Lung microvascular endothelial cell (primary cell): ENCODE results near the gene EFNB3. TPM values are rescaled to one million over a fixed set of nuclear protein-coding genes. Genes with fewer than 3 reads are reported as not detected.

Source experiments
- DNase-seq, 2 donors: peaks; one replicate each; pipeline versions ENCODE4 v3.0.0 to v3.0.0-alpha.2; 2010; ENCODE audit warnings: low read depth in 2 of 2
- total RNA-seq: library from RNA; depleted of rRNA; stranded (reverse); fragments of >200 nt; gene quantifications from 2 replicates; pipeline ENCODE4 v1.2.1, GENCODE V29; 2014

The EFNB3 gene
- total RNA-seq, 1 donor from 2014 or later, result 0.20 TPM

GRCh38 chr17:7700510-7700909 lies 4.5 kb upstream of the EFNB3 start:
- DNase-seq, result no peak

- DNase-seq, result no peak
Observed at GRCh38 chr17:7701681-7702080, 3.3 kb upstream of the EFNB3 start.

GRCh38 chr17:7702776-7703175 lies 2.2 kb upstream of the EFNB3 start:
- DNase-seq, result no peak

GRCh38 chr17:7703584-7704479 lies 1.2 kb upstream of the EFNB3 start:
- peak; percentile 30 to 71 for DNase-seq

GRCh38 chr17:7705269-7706255 lies 560 bp downstream of the EFNB3 start:
- DNase-seq, result no peak

GRCh38 chr17:7706631-7707354 lies 1.8 kb downstream of the EFNB3 start:
- no peak for DNase-seq

DNA sequence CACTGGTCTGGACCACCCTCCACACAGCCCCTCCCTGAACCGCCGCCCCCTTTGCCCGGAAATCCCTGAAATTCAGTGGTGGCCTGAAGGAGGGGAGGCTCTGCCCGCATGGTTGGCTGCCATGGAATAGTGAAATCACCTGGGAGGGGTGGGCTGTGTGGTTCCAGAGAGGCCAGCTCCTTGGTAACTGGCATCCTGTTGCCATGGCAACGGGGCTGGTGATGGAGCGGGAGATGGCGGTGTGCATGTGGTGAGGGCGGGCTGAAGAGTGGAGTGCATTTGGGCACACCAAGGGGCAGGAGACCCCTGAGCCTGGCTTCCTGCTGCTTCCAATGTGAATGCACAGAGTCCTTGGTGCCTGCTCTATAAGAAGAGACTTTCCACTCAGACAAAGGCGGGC lies 2.4 kb downstream of the EFNB3 start:
- DNase-seq, result no peak

GRCh38 chr17:7707858-7708750 lies 3.1 kb downstream of the EFNB3 start:
- DNase-seq, result no peak

DNA sequence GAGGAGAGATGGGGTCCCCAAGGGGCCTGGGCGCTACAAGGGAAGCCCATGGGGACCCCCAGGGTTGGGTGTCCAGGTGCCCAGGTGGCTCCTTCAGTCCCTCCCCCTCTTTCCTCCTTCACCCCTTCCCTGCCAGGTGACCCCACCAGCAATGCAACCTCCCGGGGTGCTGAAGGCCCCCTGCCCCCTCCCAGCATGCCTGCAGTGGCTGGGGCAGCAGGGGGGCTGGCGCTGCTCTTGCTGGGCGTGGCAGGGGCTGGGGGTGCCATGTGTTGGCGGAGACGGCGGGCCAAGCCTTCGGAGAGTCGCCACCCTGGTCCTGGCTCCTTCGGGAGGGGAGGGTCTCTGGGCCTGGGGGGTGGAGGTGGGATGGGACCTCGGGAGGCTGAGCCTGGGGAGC lies 4.0 kb downstream of the EFNB3 start:
- no peak for DNase-seq

DNA sequence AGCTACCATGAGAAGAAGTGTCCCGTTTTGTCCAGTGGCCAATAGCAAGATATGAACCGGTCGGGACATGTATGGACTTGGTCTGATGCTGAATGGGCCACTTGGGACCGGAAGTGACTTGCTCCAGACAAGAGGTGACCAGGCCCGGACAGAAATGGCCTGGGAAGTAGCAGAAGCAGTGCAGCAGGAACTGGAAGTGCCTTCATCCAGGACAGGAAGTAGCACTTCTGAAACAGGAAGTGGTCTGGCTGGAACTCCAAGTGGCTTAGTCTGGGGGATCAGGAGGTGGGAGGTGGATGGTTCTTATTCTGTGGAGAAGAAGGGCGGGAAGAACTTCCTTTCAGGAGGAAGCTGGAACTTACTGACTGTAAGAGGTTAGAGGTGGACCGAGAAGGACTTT lies 5.3 kb downstream of the EFNB3 start:
- peak in 1 of 2 donors; percentile 10 for DNase-seq

DNA sequence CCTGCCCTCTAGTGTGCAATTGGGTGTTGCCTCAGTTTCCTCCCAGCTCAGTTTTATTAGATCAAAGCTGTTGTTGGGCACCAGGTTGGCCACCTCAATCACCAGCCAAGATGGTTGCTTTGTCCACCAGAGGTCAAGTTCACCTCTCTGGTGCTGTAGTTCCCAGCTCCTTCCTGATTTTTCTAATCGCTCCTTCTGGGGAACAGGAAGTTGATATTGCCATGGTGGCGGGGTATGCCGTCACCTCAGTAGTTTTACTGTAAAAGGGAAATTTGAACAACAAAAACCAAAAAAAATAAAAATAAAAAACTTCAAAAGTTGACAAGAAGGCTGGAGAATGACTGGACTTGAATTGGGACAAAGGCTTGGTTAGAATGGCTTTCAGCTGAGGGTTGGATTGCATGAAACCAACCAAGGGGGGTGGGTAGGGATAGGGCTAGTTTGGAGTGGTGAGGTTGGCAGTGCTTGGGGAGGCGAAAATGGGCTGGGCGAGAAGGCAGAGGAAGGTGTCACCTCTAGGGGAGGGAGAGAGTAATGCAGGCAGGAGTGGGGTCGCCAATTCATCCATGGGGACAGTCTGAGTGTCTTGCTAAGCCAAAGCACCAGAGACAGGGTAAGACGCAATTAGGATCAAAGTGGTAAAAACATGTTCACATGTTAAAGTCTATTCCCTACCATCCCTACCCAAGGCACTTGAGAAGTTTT lies 6.2 kb downstream of the EFNB3 start:
- no peak for DNase-seq

- no peak for DNase-seq
Observed at GRCh38 chr17:7712111-7712771, 7.2 kb downstream of the EFNB3 start.

DNA sequence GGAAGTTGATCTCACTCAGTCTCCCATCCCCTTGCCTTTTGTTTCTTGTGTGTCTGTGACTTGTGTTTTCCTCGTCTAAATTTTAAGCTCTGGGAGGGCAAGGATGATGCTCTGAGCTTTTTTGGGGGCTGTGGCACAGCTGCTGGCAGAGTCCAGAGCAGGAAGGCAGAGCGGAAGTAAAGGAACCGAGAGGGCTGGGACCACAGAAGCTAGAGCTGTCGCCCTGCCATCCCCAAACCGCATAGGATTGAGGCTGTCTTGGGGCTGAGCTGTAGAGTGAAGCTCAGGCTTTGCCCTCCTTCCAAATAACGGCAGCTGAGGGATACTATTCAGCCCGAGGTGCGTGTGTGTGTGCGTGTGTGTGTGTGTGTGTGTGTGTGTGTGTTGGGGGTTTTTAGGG lies 8.8 kb downstream of the EFNB3 start:
- DNase-seq, result no peak

DNA sequence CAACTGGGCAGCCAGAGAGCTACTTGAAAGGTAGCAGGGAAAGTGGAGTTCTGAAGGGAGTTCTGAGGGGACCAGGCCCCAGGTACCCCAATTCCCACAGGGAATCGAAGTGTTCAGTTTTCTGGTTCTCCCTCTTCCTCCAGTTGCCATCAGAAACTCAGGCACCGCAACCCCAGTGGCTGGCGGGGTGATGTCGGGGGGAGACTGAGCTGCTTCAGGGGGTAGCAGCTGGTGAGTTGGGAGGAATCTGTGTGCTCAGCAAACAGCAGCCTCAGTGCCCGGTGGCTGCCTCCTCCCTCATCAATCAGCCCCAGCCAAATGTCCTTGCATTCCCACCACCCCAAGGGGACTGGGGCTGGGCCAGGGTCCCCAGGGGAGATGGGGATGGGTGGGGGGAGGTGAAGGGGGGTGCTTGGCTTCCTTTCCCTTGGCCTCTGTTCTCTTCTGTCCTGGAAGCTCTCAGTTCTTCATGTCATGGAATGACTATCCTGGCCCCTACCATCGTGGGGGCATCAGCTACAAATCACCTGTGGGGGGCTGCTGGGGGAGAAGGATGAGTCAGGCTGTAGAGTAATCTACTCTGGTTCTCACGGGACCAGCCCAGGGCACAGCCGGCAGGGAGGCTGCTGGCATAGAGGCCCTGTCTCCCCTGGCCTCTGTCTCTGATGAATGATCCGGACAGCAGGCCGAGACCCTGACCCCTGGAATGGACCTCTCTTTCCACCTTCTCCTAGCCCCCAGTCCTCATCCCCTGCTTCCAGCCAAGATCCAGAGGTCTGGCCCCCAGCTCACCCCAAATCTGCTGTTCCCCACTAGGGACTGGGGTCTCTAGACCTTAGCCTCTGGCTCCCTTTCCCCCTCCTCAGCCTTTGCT lies 10.0 kb downstream of the EFNB3 start:
- DNase-seq, result no peak

DNA sequence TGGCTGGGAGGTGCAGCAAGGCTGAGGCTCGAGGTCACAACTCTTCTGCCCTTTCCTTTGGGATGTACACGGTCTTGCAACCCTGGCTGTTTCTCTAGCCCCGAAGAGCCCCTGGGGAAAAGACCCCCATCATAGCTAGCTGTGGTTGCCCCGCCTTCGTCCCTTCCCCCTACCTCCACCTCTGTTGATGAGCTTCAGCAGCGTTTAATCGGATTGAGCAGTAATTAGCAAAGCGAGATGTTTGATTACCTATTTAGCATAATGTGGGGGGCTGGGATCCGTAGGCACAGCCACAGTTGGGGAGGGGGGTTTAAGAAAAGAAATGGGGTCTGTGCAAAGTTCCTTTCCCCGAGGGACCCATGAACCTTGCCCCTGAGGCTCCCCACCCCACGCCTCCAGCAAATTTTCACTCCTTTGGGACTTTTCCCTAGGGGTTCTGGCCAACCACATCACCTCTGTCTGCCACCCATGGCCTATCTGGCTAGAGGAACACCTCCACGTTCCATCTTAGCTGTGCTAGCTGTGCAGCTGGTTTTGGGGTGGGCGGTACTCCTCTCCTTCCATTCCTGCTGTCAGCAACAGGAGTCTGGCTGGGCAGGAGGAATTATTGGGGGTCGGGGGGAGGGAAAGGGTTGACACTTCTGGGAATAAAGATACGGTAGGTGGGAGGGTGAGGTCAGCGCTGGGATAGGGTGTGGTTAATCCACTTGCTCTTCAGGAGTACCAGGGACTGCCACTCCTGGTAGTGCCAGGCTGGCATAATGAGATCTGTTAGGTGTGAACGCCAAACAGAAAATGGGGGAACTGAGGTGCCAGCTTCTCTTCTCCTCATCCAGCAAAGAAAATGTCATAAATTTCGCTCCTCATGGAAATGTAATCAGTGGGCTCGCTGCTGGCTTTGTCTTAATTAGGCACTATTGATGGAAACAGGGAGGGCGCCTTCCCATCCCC lies 11.2 kb downstream of the EFNB3 start:
- DNase-seq, result no peak

DNA sequence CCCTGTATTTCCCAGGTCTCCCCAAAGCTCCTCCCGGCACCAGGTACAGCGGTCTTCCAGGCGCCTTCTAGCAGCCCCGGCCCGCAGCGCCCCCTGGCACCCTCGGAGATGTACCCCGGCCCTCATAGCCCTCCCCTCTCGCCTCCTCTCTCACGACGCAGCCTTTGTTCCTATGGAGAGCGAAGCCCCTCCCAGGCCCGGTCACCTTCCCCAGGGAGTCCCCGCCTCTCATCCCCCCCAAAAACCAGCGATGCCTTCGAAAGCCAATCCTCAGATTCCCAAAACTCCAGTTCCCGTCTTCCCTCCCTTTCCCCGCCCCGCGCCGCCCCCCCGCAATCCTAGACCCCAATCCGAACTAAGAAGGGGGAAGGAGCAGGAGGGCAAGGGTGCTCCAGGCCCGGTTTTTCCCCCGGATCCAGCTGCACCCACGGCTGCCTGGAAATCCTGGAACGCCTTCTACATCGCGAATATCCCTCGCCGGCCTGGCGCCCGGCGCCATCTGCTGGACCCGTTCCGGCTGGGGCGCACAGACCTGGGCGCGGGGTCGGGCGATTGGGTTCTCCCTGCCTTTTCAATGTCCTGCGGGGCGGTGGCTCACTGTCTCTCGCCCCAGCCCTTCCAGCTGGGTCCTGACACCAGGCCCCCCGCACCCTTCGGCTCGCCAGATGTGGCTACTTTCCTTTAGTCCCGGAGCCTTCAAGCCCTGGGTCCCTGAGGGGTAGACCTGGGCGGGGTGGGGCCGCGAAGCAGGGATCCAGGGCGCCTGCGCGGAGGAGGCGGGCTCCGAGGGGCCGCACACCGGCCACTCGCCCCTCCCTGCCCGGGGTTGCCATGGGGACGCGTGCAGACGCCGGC lies 12.1 kb downstream of the EFNB3 start, which contains the start of gene DNAH2:
Gene DNAH2, plus strand, starts transcription at position 844 of the 855 bp plus-strand sequence. CDS start 1,991 bp downstream, outside the sequence.
- peak; percentile 72 to 89 for DNase-seq
